Measurements from ENCODE around the gene SLC33A1.
"Not testable (repeated sequence)": the region's sequence is repeated elsewhere in the genome, so short reads cannot be mapped to it uniquely, and the experiment has no call there.

Gene SLC33A1

DNA sequence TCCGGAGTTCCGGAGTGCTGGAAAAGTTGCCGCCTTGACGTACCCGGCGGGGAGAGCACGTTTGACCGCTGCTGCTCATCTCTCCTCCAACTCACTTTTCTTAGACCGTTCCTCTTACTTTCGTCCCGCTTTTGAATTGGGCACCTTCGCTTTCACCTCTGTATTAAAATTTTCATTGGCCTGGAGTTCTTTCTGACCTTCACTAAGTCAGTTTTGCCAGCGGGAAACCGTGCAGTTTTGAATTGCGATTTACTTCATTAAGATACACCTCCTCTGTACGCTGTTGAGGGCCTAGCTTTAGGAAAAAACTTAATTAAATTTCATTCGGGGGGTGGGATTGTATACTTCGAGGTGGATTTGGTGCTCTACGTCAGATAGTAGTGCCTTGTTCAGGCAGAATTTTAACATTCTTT lies 17.5 kb upstream of the SLC33A1 start:
- no peak for TF ChIP-seq POLR2A (IDR thresholded peaks at IDR 0.05; ENCODE audit: low read depth, low read length)
- no peak for DNase-seq (ENCODE audit: insufficient read length, low spot score)
- FAIRE-seq = peak; percentile 41

DNA sequence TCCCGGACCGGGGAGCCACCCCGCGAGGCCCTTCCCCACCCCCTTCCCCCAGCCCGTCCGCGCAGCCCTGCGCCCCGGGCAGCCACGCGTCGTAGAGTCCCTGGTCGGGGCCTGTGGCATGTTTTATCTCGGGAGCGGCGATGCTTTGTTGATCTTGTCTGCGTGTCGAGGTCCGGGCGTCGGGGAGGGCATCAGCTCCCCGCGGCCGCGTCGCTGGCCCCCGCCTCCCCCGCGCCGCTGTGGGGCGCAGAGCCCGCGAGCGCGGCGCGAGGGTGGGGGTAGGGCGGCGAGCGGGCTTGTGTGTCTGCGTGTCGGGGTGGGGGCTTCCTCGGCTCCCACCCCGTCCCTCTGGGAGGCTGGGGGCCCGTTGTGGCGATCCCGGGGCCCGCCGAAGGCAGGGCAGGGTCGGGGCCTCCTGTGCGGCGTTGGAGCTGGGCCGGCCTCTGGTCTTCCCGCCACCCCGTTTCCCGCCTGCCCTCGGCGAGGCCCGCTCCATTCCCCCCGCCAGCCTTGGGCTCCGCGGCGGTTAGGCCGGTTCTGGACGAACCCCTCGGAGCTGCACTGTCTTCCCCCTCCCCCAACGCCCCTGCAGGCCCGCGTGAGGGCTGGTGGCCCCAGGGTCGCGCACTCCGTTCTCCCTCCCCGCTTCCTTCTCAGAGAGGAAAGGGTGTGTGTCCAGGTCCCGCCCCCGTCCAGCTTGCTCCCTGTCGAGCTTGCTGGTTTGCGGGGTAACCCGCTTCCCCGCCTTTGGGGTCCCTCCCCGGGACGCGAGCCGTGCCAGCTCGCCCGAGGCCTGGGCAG lies 16.9 kb upstream of the SLC33A1 start:
- TF ChIP-seq POLR2A (IDR thresholded peaks at IDR 0.05; ENCODE audit: low read depth, low read length) = peak; percentile 35
- DNase-seq (ENCODE audit: insufficient read length, low spot score) (peak; percentile 30), FAIRE-seq (no peak)

DNA sequence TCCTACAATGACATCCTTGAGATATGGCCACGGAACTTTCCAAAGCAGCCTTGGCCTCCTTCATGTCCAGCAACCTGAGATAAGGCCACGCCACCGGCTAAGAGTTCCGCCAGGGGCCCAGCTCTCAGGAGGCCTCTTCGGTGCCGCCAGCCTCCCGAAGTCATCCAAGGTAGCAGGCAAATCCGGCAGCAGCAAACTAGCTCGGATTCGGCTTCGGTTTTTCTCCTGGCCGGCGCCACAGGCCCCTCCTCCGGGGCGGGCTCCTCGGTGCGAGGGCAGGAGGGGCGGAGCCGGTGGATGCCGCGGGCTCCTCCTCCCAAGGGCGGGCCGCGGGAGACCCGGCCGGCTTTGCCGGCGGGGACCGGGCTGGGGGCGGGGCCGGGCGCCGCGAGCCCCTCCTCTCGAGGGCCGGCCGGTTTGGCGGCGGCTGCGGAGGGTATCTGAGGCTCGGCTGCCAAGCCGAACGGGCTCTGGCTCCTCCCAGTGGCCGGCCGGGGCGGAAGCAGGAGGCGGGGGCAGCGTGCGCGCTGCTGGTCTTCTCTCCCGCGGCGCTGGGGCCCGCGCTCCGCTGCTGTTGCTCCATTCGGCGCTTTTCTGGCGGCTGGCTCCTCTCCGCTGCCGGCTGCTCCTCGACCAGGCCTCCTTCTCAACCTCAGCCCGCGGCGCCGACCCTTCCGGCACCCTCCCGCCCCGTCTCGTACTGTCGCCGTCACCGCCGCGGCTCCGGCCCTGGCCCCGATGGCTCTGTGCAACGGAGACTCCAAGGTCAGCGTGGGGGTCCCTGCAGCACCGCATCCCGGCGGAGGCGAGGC lies 16.1 kb upstream of the SLC33A1 start, which contains the start of gene GMPS:
Gene GMPS, plus strand, starts transcription at position 518 of the 812 bp plus-strand sequence. Its CDS starts 221 bp downstream, at position 739.
- TF ChIP-seq POLR2A (IDR thresholded peaks at IDR 0.05; ENCODE audit: low read depth, low read length) = peak; percentile 77
- DNase-seq (ENCODE audit: insufficient read length, low spot score) (peak; percentile 81), FAIRE-seq (peak; percentile 64)

DNA sequence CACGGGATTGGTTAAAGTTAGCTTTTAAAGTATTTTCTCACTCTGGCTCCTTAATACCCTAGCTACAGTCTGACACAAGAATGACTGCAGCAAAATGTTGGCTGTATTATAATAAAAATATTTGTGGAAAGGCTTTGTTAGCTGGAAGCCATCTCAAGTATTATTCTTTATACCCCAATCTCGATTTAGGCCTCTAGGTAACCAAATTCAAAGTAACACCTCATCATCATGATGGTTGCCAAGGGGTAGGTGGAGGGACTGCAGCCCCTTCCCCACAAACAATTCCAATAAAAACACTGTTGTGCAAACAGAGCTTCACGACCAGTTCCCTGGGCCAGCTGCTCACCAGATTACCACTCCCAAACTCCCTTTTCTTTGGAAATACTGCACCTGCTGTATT lies 15.5 kb upstream of the SLC33A1 start:
- no peak for TF ChIP-seq POLR2A (IDR thresholded peaks at IDR 0.05; ENCODE audit: low read depth, low read length)
- DNase-seq (ENCODE audit: insufficient read length, low spot score) (no peak), FAIRE-seq (no peak)

DNA sequence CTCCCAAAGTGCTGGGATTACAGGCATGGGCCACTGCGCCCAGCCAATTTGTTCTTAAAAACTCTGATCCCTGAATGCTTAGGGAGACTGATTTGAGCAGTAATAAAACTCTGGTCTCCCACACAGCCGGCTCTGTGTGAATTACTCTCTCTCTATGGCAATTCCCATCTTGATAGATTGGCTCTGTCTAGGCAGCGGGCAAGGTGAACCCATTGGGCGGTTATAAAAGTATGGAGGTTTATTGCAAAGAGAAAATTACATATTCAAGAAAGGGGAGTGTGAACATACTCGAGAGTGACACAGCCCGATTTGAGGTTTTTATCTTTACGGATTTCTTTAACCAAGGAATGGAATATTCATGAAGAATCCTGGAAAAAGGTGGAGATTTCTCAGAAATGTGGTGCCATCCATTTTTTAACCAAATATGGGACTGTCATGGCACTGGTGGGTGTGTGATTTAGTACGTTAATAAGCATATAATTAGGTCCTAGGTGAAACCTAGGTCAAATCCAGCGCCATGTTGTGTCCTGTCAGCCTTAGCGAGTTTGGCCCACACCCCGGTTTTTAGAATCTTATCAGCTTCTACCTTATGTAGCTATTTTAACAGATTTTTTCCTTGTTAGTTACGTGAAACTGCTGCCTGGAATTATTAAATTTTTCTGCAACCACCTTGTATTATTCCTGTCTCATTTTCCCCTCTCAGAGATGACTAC lies 9.0 kb upstream of the SLC33A1 start:
- FAIRE-seq = no peak
- no peak for DNase-seq (ENCODE audit: insufficient read length, low spot score)
- no peak for TF ChIP-seq POLR2A (IDR thresholded peaks at IDR 0.05; ENCODE audit: low read depth, low read length)

DNA sequence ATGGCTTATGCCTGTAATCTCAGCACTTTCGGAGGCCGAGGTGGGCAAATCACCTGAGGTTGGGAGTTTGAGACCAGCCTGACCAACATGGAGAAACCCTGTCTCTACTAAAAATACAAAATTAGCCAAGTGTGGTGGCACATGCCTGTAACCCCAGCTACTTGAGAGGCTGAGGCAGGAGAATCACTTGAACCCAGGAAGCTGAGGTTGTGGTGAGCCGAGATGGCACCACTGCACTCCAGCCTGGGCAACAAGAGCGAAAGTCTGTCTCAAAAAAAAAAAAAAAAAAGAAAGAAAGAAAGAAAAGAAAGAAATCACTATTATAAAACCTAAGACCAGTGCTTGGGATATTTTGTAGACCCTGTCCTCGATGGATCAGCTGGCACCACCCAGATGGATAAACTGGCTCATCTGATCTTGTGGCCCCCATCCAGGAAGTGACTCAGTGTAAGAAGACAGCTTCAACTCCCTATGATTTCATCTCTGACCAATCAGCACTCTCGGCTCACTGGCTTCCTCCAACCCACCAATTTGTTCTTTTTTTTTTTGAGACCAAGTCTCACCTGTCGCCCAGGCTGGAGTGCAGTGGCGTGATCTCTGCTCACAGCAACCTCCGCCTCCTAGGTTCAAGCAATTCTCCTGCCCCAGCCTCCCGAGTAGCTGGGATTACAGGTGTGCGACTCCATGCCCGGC lies 8.2 kb upstream of the SLC33A1 start:
- peak; percentile 83 for FAIRE-seq
- DNase-seq (ENCODE audit: insufficient read length, low spot score) = not testable (repeated sequence)

DNA sequence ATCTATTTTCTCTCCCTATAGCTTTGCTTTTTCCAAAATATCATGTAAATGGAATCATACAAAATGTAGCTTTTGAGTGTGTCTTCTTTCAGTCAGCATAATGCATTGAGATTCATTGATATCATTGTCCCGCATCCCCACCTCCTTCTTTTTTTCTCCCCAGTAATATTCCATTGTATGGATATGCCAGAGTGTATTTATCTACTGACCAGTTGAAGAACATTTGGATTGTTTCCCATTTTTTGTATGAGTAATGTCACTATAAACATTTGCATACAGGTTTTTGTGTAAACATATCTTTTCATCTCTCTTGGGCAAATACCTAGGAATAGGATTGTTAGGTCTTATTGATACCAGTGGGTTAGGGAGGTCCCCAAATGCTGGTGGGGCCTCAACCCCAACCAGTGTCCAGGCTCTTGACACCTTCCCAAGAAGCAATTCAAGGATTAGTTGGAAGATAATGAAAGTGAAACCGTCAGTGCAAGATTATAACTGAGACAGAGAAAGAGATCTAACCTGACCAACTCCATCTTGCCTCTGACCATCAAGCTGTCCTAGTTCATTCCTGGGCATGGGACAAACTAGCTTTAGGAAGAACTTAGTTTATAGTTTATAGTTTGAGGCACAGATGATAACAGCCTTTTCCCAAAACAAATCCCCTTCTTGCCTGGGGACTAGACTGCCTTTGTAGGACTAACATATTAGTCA lies 7.4 kb upstream of the SLC33A1 start:
- DNase-seq (ENCODE audit: insufficient read length, low spot score) (no peak), FAIRE-seq (peak; percentile 45)
- TF ChIP-seq POLR2A (IDR thresholded peaks at IDR 0.05; ENCODE audit: low read depth, low read length) = no peak

DNA sequence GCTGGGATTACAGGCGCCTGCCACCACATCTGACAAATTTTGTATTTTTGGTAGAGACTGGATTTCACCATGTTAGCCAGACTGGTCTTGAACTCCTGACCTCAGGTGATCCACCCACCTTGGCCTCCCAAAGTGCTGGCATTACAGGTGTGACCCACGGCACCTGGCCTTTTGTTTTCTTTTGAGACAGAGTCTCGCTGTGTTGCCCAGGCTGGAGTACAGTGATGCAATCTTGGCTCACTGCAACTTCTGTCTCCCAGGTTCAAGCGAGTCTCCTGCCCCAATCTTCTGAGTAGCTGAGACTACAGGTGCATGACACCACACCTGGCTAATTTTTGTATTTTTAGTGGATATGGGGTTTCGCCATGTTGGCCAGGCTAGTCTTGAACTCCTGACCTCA lies 6.2 kb upstream of the SLC33A1 start:
- FAIRE-seq = not testable (repeated sequence)

DNA sequence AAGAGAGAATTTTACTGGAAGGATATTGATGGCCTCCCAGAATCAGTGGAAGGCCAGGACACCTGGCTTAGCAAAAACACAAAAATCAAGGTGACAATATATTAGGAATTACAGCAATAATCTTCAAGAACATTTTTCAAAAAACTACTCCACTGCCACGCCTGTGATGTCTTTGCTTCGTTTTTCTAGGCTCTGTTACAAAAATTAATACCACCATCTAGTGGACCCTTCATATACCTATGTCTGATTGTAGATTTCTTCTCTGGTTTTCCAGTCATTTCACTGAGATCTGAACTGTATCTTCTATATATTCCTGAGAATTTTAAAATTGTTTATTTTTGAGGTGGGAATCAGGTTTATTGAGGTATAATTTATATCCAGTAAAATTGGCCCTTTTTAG lies 5.6 kb upstream of the SLC33A1 start:
- no peak for DNase-seq (ENCODE audit: insufficient read length, low spot score)
- peak; percentile 68 for FAIRE-seq
- TF ChIP-seq POLR2A (IDR thresholded peaks at IDR 0.05; ENCODE audit: low read depth, low read length) = no peak

More for the DNA sequence above, 6.2 kb upstream of the SLC33A1 start:
- not testable (repeated sequence) for DNase-seq (ENCODE audit: insufficient read length, low spot score)

DNA sequence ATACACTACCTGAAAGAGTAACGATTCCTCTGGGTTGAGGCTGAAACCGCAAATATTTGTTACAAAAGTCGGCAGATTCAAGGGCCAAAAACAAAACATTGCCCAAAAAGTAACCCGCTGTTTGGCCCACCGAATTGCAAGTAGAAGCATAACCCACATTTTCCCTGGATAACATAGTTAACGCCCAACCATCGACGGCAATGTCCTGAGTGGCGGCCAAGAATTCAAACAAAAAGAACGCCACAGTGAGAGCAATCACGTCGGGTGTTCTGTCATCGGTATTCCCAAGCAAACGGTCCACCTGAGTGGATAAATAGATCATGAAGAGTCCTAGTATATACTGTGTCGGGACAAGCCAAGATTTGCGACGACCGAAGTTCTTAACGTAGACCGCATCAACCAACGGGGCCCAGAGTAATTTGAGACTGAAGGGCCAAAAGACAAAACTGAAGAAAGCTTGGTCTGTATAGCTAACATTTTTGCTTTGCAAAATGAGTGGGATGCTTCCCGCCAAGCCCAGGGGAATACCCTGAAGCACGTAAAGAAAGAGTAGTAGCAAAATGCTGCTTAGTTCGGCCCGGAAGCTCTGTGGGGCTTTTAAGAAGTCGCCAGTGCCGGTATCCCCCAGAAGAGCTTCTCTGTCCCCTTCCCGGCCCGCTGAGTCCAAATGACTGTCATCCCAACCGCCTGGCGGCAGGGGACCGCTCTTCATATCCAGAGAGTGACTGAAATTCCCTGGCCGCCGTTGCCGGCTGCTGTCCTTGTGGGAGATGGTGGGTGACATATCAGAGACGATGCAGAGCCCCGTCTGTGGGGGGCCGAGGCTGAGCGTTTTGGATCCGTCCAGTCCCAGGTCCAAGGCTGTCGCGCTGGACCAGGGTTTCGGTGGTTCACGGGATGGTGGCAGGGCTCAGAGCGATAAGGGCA lies 750 bp downstream of the SLC33A1 start:
- TF ChIP-seq POLR2A (IDR thresholded peaks at IDR 0.05; ENCODE audit: low read depth, low read length) = no peak
- FAIRE-seq (no peak), DNase-seq (ENCODE audit: insufficient read length, low spot score) (no peak)

DNA sequence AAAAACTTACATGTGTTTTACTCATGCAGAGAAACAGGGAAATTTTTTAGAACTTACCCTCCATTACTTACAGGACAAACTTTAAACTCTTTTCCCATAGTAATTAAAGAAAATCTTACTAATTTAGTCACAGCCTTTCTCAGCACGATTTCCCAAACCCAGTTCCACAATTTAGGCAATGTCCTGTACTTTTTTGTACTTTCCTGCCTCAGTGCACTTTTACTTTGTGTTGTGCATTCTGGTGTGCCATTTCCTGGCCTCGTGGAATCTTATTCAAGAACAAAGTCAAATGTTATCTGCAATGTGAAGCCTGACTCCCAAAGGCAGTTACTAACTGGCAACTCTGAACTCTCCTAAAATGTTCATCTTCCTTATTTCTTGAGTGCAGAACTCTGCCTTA lies 1.9 kb downstream of the SLC33A1 start:
- FAIRE-seq (no peak), DNase-seq (ENCODE audit: insufficient read length, low spot score) (no peak)
- no peak for TF ChIP-seq POLR2A (IDR thresholded peaks at IDR 0.05; ENCODE audit: low read depth, low read length)

DNA sequence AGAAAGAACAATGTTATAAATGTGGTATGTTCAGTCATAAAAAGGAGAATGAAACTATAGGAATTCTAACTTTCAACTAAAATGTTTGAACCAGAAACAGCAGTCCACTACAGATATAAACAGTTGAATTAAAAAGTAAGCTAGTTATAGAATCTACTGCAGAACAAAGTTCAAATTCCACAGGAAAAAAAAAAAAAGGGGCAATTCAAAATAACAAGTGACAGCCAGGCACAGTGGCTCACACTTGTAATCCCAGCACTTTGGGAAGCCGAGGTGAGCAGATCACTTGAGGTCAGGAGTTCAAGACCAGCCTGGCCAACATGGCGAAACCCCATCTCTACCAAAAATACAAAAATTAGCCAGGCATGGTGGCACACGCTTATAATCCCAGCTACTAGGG lies 4.8 kb downstream of the SLC33A1 start:
- DNase-seq (ENCODE audit: insufficient read length, low spot score); FAIRE-seq: not testable (repeated sequence)

Data from H54 (cell line).